CD4-positive, alpha-beta T cell treated with Interleukin-6 for 4 hours (primary cell): Measurements from ENCODE around the gene ECD.

Source experiments
- DNase-seq: peaks from one replicate; pipeline ENCODE4 v3.0.0-alpha.2; 2020; ENCODE audit warnings: mixed read lengths

ECD gene

DNA sequence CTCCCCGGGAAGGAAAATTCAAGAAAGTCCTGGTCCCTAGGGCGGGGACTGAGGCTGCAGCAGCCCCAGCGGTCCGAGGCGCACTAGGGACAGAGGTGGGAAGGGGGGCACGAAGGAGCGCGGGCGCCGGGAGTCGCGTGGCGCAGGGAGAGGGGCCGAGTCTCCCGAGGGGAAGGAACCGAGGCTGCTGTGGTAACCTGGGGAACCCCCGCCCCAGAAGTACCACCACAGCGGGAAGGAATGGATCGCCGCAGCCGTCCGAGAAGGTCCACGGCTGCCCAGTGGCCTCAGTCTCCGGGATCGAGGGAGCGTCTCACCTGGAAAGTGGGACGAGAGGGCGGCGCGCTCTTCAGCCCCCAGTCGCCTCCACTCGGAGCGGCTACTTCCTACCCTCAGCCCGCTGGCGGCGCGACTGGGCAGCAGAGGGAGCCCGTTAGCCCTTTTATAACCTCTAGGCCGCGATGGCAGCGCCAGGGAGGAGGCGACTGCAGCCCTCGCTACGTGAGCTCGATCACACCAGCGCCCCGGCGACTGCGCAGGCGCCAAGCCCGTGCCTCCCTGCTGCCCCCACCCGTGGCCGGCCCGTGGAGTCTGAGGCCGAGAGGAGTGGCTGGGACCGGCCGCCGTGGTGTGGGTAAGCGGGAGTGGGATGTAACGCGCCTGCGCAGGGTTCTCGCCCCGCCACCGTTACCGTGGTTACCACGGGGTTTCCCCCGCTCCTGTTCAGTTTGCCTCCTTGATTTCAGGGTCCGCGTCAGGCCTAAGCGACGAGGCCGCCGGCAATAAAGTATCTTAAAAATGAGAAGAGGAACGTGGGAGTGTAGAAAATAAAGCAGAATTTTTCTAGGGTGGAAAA is 71.1 kb downstream of the ECD start, which contains the start of gene P4HA1:
Gene P4HA1 (minus strand): TSS at position 418 of the 856 bp plus-strand sequence. CDS start 21,983 bp downstream, outside the sequence.
- DNase-seq = peak; percentile 99

DNA sequence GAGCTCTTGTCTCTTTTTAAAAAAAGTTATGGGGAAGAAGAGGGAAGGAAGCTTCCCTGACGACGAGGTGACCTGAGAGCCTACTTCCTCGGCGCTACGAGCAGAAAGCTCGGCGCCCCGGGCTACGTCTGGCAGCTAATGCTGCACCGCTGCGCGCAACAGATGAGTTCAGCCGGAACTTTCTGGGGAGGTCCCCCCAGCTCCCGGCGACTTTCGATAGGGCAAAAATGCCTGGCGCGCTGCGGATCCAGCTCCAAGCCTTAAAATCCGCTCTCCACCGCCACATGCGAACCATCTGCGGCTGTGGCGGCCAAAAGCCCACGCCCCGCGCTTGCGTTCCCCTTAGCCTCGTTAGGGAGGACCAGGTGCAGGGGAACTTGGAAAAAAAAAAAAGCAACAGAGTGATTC is 71.8 kb downstream of the ECD start:
- peak; percentile 73 for DNase-seq

- DNase-seq = peak; percentile 29
These were observed 72.3 kb downstream of the ECD start for GRCh38 chr10:73095481-73096021.

GRCh38 chr10:73094986-73095480 is 72.8 kb downstream of the ECD start:
- DNase-seq = no peak

DNA sequence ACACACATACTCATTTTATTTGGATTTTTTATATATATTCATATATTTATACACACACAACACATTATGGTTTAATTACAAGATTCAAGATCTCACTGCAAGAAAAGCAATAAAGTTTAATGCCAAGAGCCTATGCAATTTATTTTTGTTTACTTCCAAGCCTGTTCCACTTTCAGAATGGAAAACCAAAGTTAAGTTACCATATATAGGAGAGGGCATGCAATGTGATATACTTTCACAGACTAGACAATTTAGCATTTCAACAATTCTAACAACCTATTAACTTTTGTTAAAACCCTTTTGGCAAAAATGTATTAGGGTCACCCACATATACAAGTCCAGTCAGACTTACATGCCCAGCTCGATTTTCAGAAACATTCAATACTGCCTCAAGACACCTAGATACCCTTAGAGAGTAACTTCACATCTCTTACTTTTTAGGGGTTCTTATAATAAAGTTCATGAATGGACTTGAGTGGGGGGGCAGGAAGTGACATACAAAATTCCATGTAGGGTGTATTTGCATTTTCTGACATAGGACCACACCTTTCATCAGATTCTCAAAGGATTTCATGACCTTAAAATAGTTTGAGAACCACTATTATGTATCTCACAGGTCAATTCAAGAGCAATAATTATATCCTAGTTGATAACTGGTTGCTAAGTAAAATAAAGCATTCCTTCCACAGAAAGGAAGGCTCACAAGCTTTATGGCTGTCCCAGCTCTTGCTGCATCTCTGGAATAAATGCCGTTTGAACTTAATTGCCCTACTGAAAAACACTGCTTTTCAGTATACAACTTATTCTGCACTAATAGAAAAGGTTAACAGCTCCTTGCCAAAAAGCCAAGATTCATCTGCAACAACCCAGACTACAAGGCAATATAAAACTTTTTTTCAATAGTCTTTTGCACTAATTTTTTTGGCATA is 73.6 kb downstream of the ECD start:
- no peak for DNase-seq

- no peak for DNase-seq
These were observed 75.0 kb downstream of the ECD start for GRCh38 chr10:73092830-73093229.

DNA sequence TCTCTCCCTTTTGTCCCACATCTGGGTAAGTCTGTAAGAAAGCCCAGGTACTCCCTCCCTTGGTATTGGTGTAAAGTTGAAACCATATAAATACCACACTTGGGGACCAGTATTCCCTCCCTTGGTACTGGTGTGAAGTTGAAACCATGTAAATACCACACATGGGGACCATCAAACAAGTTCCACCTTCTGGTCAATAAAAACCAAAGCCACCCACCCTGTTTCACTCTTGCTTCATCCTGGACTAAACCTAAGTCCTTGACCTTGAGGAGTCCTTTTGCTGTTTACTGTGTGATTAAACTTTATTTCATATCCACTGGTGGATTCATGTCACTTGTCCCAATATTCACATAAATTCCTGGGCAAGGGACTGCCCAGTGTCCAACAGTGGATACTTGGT is 79.5 kb downstream of the ECD start:
- no peak for DNase-seq

DNA sequence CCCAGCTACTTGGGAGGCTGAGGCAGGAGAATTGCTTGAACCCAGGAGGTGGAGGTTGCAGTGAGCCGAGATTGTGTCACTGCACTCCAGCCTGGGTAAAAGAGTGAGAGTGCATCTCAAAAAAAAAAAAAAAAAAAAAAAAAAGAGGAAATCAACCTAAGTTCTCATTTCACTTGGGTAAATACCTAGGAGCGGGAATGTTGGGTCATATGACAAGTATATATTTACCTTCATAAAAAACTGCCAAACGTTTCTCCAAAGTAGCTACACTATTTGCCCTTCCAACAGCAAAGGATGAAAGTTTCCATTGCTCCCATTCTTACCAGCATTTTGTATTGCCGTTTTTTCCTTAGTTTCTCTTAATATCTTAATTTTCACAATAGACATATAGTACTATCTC is 81.0 kb downstream of the ECD start:
- DNase-seq = no peak

GRCh38 chr10:73084209-73084608 is 83.6 kb downstream of the ECD start:
- no peak for DNase-seq
